PFSK-1 (cell line): ENCODE measurements around the gene F5.

Source experiments
- FOXP2 ChIP-seq: optimal IDR thresholded peaks from 2 replicates; pipeline ENCODE3; 2011; ENCODE audit warnings: borderline replicate concordance, control low read depth, inconsistent platforms; ENCODE audit not compliant: insufficient read depth; ENCODE audit errors: extremely low read length, extremely low read depth
- POLR2AphosphoS5 ChIP-seq: IDR thresholded peaks from 2 replicates; pipeline ENCODE4 v1.6.1; 2012; ENCODE audit warnings: low read depth, mild to moderate bottlenecking, control low read depth, low read length, moderate library complexity
- REST ChIP-seq, 2 experiments: IDR thresholded peaks; 2 replicates each; pipeline versions ENCODE4 v1.6.1 to v1.8.0; 2011 to 2012; ENCODE audit warnings: low read depth in 2 of 2, low read length in 2 of 2, control low read depth in 1 of 2, inconsistent platforms in 1 of 2, mild to moderate bottlenecking in 1 of 2, moderate library complexity in 1 of 2; ENCODE audit not compliant: insufficient read depth in 1 of 2
- SIN3A ChIP-seq: IDR thresholded peaks from 2 replicates; pipeline ENCODE4 v1.6.1; 2012; ENCODE audit warnings: mild to moderate bottlenecking, low read length, moderate library complexity, borderline replicate concordance; ENCODE audit not compliant: insufficient read depth
- TAF1 ChIP-seq: IDR thresholded peaks from 2 replicates; pipeline ENCODE4 v1.6.1; 2012; ENCODE audit warnings: low read length, control low read depth, borderline replicate concordance; ENCODE audit not compliant: insufficient read depth

- no peak for TF ChIP-seq TAF1
- TF ChIP-seq REST (IDR thresholded peaks at IDR 0.05; ENCODE audit: insufficient read depth in 1 of 2, low read depth in 2 of 2, low read length in 2 of 2): no peak
- TF ChIP-seq POLR2AphosphoS5: no peak
- no peak for TF ChIP-seq SIN3A
- TF ChIP-seq FOXP2: no peak
These were observed 29.5 kb upstream of the F5 start for GRCh38 chr1:169615803-169616202.
